CD14-positive monocyte (primary cell): Measurements from ENCODE around the gene AAGAB. TPM values are rescaled to one million over a fixed set of nuclear protein-coding genes. Genes with fewer than 3 reads are reported as not detected.
A peak's percentile ranks its signal among the peaks of the same experiment; 100 is the strongest.

ENCODE experiments used
- DNase-seq, 3 donors: peaks; one replicate each; pipeline ENCODE4 v3.0.0-alpha.2; 2011 to 2022
- H2AFZ ChIP-seq: 2 replicates; pipeline ENCODE4 v1.6.0; 2012; ENCODE audit warnings: mild to moderate bottlenecking, low read depth, low read length, inconsistent platforms; ENCODE audit not compliant: insufficient read depth, poor library complexity, severe bottlenecking
- H3K27ac ChIP-seq, 2 donors: 1 replicate in 1 of 2; 2 replicates in 1 of 2; pipeline ENCODE4 v1.5.1; 2012 to 2013; ENCODE audit warnings: low read length in 2 of 2, control low read depth in 1 of 2, inconsistent platforms in 1 of 2, low read depth in 1 of 2, mild to moderate bottlenecking in 1 of 2
- H3K27me3 ChIP-seq, 2 donors: one replicate each; pipeline versions ENCODE4 v1.6.0 to v1.6.1; 2011 to 2013; ENCODE audit warnings: low read length in 2 of 2; ENCODE audit not compliant: control insufficient read depth in 2 of 2, insufficient read depth in 2 of 2
- H3K36me3 ChIP-seq, 2 donors: replicated peaks in 1 of 2; 1 replicate in 1 of 2; 2 replicates in 1 of 2; pipeline versions ENCODE4 v1.5.1 to v1.6.1; 2012 to 2013; ENCODE audit warnings: low read length in 2 of 2, control low read depth in 1 of 2, inconsistent platforms in 1 of 2, mild to moderate bottlenecking in 1 of 2; ENCODE audit not compliant: insufficient read depth in 2 of 2, control insufficient read depth in 1 of 2
- H3K4me1 ChIP-seq, 2 donors: 1 replicate in 1 of 2; 2 replicates in 1 of 2; pipeline versions ENCODE4 v1.5.1 to v1.6.1; 2012 to 2013; ENCODE audit warnings: low read length in 2 of 2, control low read depth in 1 of 2, inconsistent platforms in 1 of 2, mild to moderate bottlenecking in 1 of 2, moderate library complexity in 1 of 2; ENCODE audit not compliant: insufficient read depth in 2 of 2, control insufficient read depth in 1 of 2
- H3K4me2 ChIP-seq: replicated peaks from 2 replicates; pipeline ENCODE3; 2012; ENCODE audit warnings: low read length, moderate library complexity, mild to moderate bottlenecking; ENCODE audit not compliant: poor library complexity, severe bottlenecking; ENCODE audit errors: extremely low read depth
- H3K4me3 ChIP-seq, 3 experiments: fragments of 200-600 bp in 1 of 3; sonication (generic) in 1 of 3; replicated peaks in 1 of 3; 1 replicate in 2 of 3; 2 replicates in 1 of 3; pipeline ENCODE4 v1.5.1; 2011 to 2013; ENCODE audit warnings: low read length in 3 of 3, mild to moderate bottlenecking in 3 of 3, control low read depth in 2 of 3, low read depth in 2 of 3, inconsistent platforms in 1 of 3, moderate library complexity in 1 of 3
- H3K79me2 ChIP-seq: 2 replicates; pipeline ENCODE4 v1.6.0; 2012; ENCODE audit warnings: mild to moderate bottlenecking, control low read depth, inconsistent platforms, low read length, moderate library complexity; ENCODE audit not compliant: insufficient read depth
- H3K9ac ChIP-seq: 2 replicates; pipeline ENCODE4 v1.6.0; 2017; ENCODE audit warnings: low read length, mild to moderate bottlenecking; ENCODE audit not compliant: insufficient read depth, poor library complexity, severe bottlenecking
- H3K9me3 ChIP-seq, 2 donors: replicated peaks in 1 of 2; 1 replicate in 1 of 2; 2 replicates in 1 of 2; pipeline versions ENCODE4 v1.5.1 to v1.6.1; 2012 to 2013; ENCODE audit warnings: low read length in 2 of 2, control low read depth in 1 of 2; ENCODE audit not compliant: control insufficient read depth in 1 of 2, insufficient read depth in 1 of 2
- H4K20me1 ChIP-seq: 2 replicates; pipeline ENCODE4 v1.6.0; 2012; ENCODE audit warnings: mild to moderate bottlenecking, low read length, control low read depth, moderate library complexity; ENCODE audit not compliant: insufficient read depth
- H3K27ac Mint-ChIP-seq, 7 donors: one replicate each; pipeline ENCODE4 v1.8.0; 2020; ENCODE audit warnings: mild to moderate bottlenecking in 7 of 7, mixed read lengths in 7 of 7, moderate library complexity in 6 of 7, inconsistent platforms in 2 of 7
- H3K27me3 Mint-ChIP-seq, 3 donors: one replicate each; pipeline ENCODE4 v1.8.0; 2021 to 2022; ENCODE audit warnings: low read depth in 3 of 3, mild to moderate bottlenecking in 3 of 3, mixed read lengths in 3 of 3, moderate library complexity in 3 of 3, inconsistent platforms in 1 of 3
- H3K36me3 Mint-ChIP-seq, 2 donors: one replicate each; pipeline ENCODE4 v1.8.0; 2020; ENCODE audit warnings: mixed read lengths in 2 of 2, inconsistent platforms in 1 of 2, mild to moderate bottlenecking in 1 of 2
- H3K4me1 Mint-ChIP-seq: one replicate; pipeline ENCODE4 v1.8.0; 2020; ENCODE audit warnings: mild to moderate bottlenecking, mixed read lengths
- H3K4me3 Mint-ChIP-seq, 2 donors: one replicate each; pipeline ENCODE4 v1.8.0; 2020; ENCODE audit warnings: mild to moderate bottlenecking in 2 of 2, mixed read lengths in 2 of 2, moderate library complexity in 1 of 2
- H3K9me3 Mint-ChIP-seq, 7 donors: one replicate each; pipeline ENCODE4 v1.8.0; 2020 to 2022; ENCODE audit warnings: mixed read lengths in 7 of 7, mild to moderate bottlenecking in 6 of 7, moderate library complexity in 6 of 7, inconsistent platforms in 2 of 7
- WGBS: methylation state at CpG from one replicate; pipeline ENCODE4 v1.1.5; 2013; ENCODE audit warnings: missing lambda C conversion rate; ENCODE audit not compliant: insufficient coverage; 5-methylcytosine and 5-hydroxymethylcytosine counted together
- intact Hi-C, 2 donors: fragments of 100-400 bp; cut with micrococcal nuclease; formaldehyde crosslinking; loops; one replicate each; pipeline versions ENCODE4 v1.15.0 to v1.15.1; 2023
- polyA plus RNA-seq, 3 donors: library from polyadenylated mRNA; depleted of rRNA in 1 of 3; unstranded in 2 of 3; stranded (reverse) in 1 of 3; fragments of 300-500 nt in 2 of 3; fragments of >200 nt in 1 of 3; fragmentation: Illumina TruSeq in 2 of 3; gene quantifications; 1 replicate in 2 of 3; 2 replicates in 1 of 3; pipeline ENCODE4 v1.2.3, GENCODE V29; 2012 to 2021
- TF ChIP-seq, protein P1 (sequence below): fragments of 200-600 bp; IDR thresholded peaks from one replicate; pipeline ENCODE4 v1.8.0; 2022; ENCODE audit warnings: antibody characterized with exemption, mild to moderate bottlenecking

Gene AAGAB
- polyA plus RNA-seq, 3 donors = 11.2 to 40.4 (median 30.1) TPM

DNA sequence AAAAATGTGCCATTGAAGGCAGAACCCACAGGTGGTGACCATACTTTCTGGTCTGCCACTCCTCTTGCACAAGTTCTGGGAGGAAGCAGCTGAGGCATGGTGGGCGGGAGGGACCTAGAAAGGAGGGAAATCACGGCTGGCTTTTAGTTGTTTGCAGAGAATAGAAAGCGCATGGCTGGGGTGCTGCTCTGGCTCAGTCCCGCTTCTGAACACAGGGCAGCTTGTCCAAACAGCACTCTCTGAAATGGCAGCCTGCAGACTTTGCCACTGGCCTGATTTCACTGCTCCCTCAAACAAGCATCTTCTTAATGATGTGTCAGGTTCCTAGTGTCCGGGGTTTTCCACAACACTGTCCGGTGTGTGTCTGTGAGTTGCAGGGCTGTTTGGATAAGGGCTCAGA is 76.7 kb downstream of the AAGAB start:
- Mint-ChIP-seq H3K36me3 (peaks cover 66 to 79% of the 10 kb centered on the region in 2 donors), H3K9me3 (peaks cover 0 to 2% (median 0%) of the 10 kb centered on the region in 7 donors), H3K4me3 (no peak overlapping the region), H3K27ac (peak overlapping the region in 4 of 7 donors; percentile 12 to 86 (median 49)), H3K27me3 (peaks cover 0 to 3% (median 2%) of the 10 kb centered on the region in 3 donors), H3K4me1 (peaks cover 50% of the 10 kb centered on the region)
- Histone ChIP-seq H3K4me2 (no peak overlapping the region), H3K4me1 (peaks cover 42 to 44% of the 10 kb centered on the region in 2 donors), H3K79me2 (peaks cover 5% of the 10 kb centered on the region), H3K36me3 (peaks cover 21 to 60% of the 10 kb centered on the region in 2 donors), H3K27ac (peak overlapping the region in 1 of 2 donors; percentile 16), H3K4me3 (no peak overlapping the region), H3K9me3 (no peaks in the 10 kb centered on the region), H4K20me1 (no peaks in the 10 kb centered on the region), H2AFZ (no peak overlapping the region), H3K9ac (no peak overlapping the region), H3K27me3 (no peaks in the 10 kb centered on the region)
- TF ChIP-seq, protein P1, sequence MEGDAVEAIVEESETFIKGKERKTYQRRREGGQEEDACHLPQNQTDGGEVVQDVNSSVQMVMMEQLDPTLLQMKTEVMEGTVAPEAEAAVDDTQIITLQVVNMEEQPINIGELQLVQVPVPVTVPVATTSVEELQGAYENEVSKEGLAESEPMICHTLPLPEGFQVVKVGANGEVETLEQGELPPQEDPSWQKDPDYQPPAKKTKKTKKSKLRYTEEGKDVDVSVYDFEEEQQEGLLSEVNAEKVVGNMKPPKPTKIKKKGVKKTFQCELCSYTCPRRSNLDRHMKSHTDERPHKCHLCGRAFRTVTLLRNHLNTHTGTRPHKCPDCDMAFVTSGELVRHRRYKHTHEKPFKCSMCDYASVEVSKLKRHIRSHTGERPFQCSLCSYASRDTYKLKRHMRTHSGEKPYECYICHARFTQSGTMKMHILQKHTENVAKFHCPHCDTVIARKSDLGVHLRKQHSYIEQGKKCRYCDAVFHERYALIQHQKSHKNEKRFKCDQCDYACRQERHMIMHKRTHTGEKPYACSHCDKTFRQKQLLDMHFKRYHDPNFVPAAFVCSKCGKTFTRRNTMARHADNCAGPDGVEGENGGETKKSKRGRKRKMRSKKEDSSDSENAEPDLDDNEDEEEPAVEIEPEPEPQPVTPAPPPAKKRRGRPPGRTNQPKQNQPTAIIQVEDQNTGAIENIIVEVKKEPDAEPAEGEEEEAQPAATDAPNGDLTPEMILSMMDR = no peak
- DNase-seq = peak in 2 of 3 donors; percentile 29 to 40
- 0% methylated on average over 2 of the region's 6 CpGs for WGBS
- intact Hi-C loops = no loop called here

- Histone ChIP-seq H3K9ac (peak overlapping the region; percentile 49), H3K4me2 (peak overlapping the region; percentile 46), H3K4me1 (peaks cover 42 to 44% of the 10 kb centered on the region in 2 donors), H2AFZ (no peak overlapping the region), H3K36me3 (peaks cover 29 to 60% of the 10 kb centered on the region in 2 donors), H4K20me1 (no peaks in the 10 kb centered on the region), H3K27ac (peak overlapping the region; percentile 87 to 94), H3K9me3 (no peaks in the 10 kb centered on the region), H3K79me2 (peaks cover 5% of the 10 kb centered on the region), H3K4me3 (peak overlapping the region in 1 of 3 experiments; percentile 38), H3K27me3 (no peaks in the 10 kb centered on the region)
- Mint-ChIP-seq H3K4me3 (peak overlapping the region; percentile 56 to 74), H3K27ac (peak overlapping the region; percentile 96 to 99 (median 97)), H3K4me1 (peaks cover 50% of the 10 kb centered on the region), H3K27me3 (peaks cover 0 to 3% (median 2%) of the 10 kb centered on the region in 3 donors), H3K36me3 (peaks cover 68 to 79% of the 10 kb centered on the region in 2 donors), H3K9me3 (peaks cover 0 to 2% (median 0%) of the 10 kb centered on the region in 7 donors)
- WGBS = 83% methylated on average over 10 of the region's 14 CpGs
- intact Hi-C loops = no loop called here
- peak in 2 of 3 donors; percentile 35 to 73 for DNase-seq
- TF ChIP-seq, protein P1 = no peak
These were observed 78.1 kb downstream of the AAGAB start for GRCh38 chr15:67176195-67176971.
